SK-N-MC (cell line): ENCODE data around the gene GNA15.

ENCODE experiments used
- EZH2 ChIP-seq: fragments of 200-600 bp; sonication (generic); IDR thresholded peaks from one replicate; pipeline ENCODE4 v1.6.1; 2017; ENCODE audit warnings: antibody characterized with exemption
- POLR2AphosphoS5 ChIP-seq: IDR thresholded peaks from 2 replicates; pipeline ENCODE4 v1.6.1; 2012; ENCODE audit warnings: mild to moderate bottlenecking, low read depth, low read length, borderline replicate concordance

GRCh38 chr19:3161453-3161852, 25.6 kb downstream of the GNA15 start:
- no peak for TF ChIP-seq EZH2
- no peak for TF ChIP-seq POLR2AphosphoS5
